NCI-H2227 (cell line): Measurements from ENCODE around the gene FKBP3.
A peak's percentile ranks its signal among the peaks of the same experiment; 100 is the strongest.
"Not testable (repeated sequence)": the region's sequence is repeated elsewhere in the genome, so short reads cannot be mapped to it uniquely, and the experiment has no call there.

Experiments
- DNase-seq: peaks from one replicate; lab custom pipeline; 2025; ENCODE audit not compliant: unreplicated experiment; lab: John Stamatoyannopoulos, UW

The FKBP3 gene

DNA sequence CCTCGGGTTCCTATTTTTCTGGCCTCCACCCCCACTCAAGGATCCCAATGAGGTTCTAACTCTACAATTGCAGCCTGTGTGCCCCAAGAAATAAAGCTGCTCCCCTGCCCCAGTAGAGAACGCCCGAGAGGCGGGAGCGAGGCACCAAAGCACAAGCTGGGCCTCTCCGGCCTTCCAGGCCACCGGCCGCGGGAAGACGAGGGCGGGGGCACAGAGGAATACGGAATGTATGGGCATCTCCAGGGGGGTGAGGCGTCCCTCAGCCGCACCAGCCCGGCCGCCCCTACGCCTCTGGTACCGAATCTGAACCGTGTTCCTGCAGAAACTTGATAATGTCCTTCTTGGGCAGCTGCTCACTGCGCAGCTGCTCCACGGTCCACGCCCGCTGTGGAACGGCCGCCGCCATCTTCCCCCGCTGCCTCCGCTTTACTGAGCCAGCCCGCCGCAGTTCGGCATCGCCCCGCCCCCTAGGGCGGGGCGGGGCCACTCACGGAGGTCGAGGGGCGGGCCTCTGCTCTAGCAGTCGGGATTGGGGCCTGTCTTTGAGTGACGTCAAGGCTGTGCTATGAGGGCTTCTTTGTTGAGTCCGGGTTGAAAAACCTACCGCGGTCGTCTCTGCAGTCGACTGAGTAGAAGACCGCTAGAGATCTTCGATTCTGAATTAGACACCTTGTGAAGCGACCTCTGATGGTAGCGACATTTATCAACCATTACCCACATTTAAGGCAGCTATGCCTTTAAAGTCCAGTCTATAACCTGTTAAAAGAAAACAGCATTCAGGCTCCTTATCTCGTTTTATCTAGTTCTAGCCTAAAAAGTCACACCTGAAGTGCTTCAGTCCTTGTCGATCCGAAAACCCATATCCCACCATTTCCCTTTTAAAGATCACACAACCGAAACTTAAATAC, at the start of gene FKBP3:
Gene FKBP3 (minus strand): TSS at position 431 of the 908 bp plus-strand sequence. CDS start 25 bp downstream, at position 406.
- DNase-seq: peak; percentile 98

- DNase-seq: no peak
Observed at GRCh38 chr14:45181806-45182205, 47.5 kb upstream of the FKBP3 start.

DNA sequence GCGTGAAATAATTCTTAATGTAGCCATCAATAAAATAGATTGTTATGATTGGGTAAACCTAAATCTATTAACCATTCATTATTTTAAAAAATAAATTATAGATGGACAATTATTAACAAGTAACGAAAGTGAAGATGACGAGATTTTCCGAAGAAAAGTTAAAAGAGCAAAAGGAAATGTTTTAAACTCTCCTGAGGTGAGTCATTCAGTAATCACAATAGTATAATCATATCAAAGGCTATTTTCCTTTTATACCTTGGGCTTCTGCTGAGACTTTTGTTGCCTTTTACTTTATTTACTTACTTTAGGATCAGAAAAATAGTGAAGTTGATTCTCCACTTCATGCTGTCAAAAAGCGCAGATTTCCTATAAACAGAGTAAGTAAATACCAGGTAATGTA, 47.0 kb upstream of the FKBP3 start:
- DNase-seq: no peak

GRCh38 chr14:45177076-45177475, 42.8 kb upstream of the FKBP3 start:
- DNase-seq: no peak

GRCh38 chr14:45169906-45170305, 35.6 kb upstream of the FKBP3 start:
- DNase-seq: no peak

- no peak for DNase-seq
Observed at GRCh38 chr14:45156067-45156466, 21.8 kb upstream of the FKBP3 start.

- no peak for DNase-seq
Observed at GRCh38 chr14:45150386-45150890, 16.2 kb upstream of the FKBP3 start.

DNA sequence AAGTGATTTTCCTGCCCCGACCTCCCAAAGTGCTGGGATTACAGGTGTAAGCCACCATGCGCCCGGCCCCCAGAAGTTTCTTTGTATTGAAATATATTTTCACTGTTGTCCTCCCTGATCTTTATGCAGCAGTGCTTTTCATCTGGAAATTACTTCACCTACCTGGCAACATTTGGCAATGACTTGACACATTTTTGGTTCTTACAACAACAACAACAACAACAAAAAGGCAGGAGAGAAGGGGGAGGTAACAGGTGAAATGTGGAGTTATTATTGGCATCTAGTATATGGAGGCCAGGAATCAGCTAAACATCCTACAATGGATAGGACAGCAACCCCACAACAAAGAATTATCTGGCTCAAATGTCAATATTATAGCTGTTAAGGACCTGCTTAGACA, 15.3 kb upstream of the FKBP3 start:
- DNase-seq: no peak

- no peak for DNase-seq
Observed at GRCh38 chr14:45145214-45145613, 10.9 kb upstream of the FKBP3 start.

GRCh38 chr14:45144658-45145057, 10.4 kb upstream of the FKBP3 start:
- DNase-seq: no peak

- not testable (repeated sequence) for DNase-seq
Observed at GRCh38 chr14:45142083-45142482, 7.8 kb upstream of the FKBP3 start.

GRCh38 chr14:45140661-45141187, 6.4 kb upstream of the FKBP3 start:
- DNase-seq: no peak

- no peak for DNase-seq
Observed at GRCh38 chr14:45136399-45136798, 2.1 kb upstream of the FKBP3 start.

DNA sequence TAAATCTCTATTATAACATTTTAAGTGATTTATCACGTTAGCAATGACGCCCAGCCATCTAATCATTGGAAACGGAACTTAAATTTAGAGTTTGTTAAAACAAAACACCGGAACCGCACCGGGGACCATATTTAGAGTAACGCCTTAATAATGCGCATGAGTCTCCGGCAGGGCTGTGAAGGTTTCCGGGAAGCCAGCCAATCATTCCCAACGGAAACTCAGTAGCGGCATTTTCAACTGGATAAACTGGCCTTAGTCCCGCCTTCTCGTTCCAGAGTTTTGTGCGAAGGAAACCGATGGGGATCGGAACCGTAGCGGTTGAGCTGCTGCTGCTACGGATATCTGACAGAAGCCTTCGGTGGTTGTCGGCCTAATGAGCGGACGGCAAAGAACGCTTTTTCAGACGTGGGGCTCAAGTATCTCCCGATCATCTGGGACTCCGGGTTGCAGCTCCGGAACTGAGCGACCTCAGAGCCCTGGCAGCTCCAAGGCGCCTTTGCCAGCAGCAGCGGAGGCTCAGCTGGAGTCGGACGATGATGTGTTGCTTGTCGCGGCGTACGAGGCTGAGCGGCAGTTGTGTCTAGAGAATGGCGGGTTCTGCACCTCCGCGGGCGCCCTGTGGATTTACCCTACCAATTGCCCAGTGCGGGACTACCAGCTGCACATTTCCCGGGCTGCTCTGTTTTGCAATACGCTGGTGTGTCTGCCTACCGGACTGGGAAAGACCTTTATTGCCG, 1.5 kb upstream of the FKBP3 start, which contains the start of gene FANCM:
Gene FANCM (plus strand): TSS at position 272 of the 737 bp plus-strand sequence. CDS start 102 bp downstream, at position 374.
- peak; percentile 97 for DNase-seq

DNA sequence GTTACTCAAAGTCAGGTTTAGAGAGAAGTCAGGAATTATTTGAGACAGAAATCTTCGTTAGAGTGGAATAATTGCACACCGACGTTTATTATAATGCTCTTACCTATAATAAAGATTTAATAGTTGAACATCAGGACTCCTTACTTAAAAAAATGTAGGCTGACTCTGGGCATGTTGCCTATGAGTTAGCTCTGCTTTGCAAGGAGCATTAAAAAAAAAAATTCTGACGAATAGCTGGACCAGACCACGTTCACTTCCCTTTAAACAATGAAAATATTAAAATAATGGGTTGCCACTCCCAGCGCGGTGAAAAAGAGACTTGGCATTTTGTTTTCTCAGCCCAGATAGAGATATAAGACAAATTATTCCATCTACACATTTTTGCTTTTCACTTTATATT, 875 bp upstream of the FKBP3 start:
- DNase-seq: no peak

GRCh38 chr14:45133683-45134050, 614 bp downstream of the FKBP3 start:
- DNase-seq: no peak

DNA sequence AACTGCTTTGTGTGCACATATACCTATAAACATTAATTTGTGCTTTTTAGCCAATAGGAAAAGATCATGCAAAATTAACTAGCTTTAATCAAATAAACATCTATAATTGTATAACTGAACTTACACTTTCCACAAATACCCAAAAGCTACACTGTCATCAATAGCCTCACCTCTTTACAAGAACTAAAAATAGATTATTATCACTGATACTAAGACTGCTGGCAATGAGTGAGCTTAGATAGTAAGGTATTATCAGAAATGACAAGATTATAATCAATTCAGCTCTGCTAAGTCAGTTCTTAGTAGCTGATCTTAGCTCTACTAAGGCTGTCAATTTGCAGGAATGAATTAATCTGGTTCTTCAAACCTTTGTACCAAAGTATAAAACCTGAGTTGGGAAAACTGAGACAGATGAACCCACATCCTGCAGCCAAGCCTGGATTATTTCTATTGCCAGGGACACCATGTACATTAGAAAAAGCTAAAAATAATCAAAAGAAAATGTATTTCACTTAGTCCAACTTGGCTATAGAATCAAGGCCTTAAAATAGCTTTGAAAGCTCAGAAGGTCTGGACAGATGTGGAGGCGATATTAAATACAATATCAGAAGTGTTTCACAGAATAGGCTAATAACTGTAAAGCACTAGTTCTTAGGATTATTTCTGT, 5.2 kb downstream of the FKBP3 start:
- DNase-seq: no peak

- DNase-seq: no peak
Observed at GRCh38 chr14:45125754-45126153, 8.5 kb downstream of the FKBP3 start.

DNA sequence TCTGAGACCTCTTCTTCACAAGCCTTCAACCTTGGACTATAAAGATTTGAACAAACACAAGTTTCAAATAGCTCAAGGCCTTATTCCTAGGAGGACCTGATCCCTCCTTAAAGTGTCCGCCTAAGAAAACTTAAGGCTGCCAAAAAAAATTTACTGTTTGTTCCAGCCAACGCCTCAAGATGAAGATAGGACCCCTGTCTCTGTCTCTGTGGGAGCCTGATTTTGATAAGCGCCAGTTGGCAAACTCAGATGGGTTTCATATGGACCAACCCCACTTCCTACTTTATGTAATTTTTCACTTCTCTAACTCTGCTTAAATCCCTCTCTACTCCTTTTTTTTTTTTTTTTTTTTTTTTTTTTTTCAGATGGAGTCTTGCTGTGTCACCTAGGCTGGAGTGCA, 11.0 kb downstream of the FKBP3 start:
- no peak for DNase-seq

DNA sequence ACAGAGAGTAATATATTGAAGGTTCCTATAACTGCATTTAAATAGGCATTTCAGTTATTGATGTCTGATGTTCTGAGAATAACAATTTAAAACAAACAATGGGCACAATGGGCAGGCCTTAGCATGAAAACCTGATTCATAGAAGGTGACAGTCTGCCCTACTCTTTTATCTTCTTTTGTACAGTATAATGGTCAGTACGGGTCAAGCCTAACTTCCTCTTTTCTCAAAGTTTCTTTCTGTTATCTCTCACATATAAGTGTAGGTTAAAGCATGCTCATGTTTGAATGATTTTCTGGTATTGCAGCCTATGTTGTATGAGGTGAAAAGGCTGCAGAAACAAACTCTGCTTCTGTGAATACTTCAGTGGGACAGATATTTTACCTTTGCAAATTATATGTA, 14.2 kb downstream of the FKBP3 start:
- no peak for DNase-seq

GRCh38 chr14:45118594-45118993, 15.7 kb downstream of the FKBP3 start:
- no peak for DNase-seq
